ENCODE results near the gene ARL13B.

DNA sequence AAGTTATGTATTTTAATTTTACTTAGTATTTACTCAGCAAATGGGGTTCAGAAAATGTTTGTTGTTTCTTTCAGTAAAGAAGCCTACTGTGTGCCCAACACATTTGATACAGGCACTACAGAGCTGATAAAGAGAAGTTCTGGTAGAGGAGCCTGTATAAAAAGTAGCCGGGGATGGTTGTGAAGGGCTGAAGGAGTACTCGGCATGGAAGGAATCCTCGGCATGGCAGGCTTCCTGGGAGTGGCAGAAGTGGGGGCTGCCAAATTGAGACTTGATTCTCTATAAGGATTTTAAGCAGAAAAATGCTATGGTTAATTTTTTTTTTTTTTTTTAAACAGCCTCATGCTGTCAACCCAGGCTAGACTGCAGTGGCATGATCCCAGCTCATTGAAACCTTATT is 9.3 kb downstream of the ARL13B start:
- TF ChIP-seq CTCF (IDR thresholded peaks at IDR 0.05), result no peak
- TF ChIP-seq EP300 (IDR thresholded peaks at IDR 0.05), result no peak
- no peak for TF ChIP-seq POLR2A (IDR thresholded peaks at IDR 0.05)

Measured in upper lobe of left lung (tissue), 4 donors.